ENCODE results near the gene EBI3. TPM values are rescaled to one million over a fixed set of nuclear protein-coding genes. Genes with fewer than 3 reads are reported as not detected.

The EBI3 gene
- total and polyA plus RNA-seq, 2 of the 13 experiments (the other 11 are each of a cell fraction or from before 2014, with no cell fraction given) = 3.4 TPM; not detected in 1

DNA sequence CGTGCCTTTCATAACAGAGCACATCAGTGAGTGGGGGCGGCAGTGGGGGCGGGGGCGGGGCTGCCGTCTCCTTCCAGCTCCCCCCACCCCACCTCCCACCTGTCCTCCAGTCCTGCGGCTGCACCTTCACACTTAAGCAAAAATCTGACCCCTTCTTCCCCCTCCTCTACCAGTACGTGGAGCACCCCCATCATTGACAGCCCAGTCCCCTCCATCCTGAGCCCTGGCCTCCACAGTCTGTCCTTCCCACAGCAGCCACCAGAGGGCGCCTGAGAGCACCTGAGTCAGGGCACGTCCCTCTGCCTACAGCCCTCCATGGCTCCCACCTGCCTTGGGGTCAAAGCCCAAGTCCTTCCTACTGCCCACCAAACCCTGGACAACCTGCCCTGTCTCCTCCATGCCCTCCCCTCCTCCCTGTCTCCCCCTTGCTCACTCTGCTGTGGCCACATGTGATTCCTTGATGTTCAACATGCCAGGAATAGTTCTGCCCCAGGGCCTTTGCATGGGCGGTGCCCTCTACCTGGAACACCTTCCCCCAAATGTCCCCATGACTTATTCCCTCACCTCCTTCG, 4.0 kb downstream of the EBI3 start (continued):
- TF ChIP-seq, protein P1, sequence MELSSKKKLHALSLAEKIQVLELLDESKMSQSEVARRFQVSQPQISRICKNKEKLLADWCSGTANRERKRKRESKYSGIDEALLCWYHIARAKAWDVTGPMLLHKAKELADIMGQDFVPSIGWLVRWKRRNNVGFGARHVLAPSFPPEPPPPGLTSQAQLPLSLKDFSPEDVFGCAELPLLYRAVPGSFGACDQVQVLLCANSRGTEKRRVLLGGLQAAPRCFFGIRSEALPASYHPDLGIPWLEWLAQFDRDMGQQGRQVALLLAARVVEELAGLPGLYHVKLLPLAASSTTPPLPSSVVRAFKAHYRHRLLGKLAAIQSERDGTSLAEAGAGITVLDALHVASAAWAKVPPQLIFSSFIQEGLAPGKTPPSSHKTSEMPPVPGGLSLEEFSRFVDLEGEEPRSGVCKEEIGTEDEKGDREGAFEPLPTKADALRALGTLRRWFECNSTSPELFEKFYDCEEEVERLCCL (CRISPR knock-in tag; IDR thresholded peaks at IDR 0.05; ENCODE audit: borderline replicate concordance) = no peak
- TF ChIP-seq MYNN (CRISPR knock-in tag; IDR thresholded peaks at IDR 0.05; ENCODE audit: low read depth) (no peak), NR1H2 (CRISPR knock-in tag; IDR thresholded peaks at IDR 0.05; ENCODE audit: borderline replicate concordance, low read depth) (no peak), MIXL1 (CRISPR knock-in tag; IDR thresholded peaks at IDR 0.05) (no peak), FOXM1 (CRISPR knock-in tag; IDR thresholded peaks at IDR 0.05) (no peak), ZNF33B (CRISPR knock-in tag; IDR thresholded peaks at IDR 0.05) (no peak), NBN (conservative IDR thresholded peaks at IDR 0.05) (no peak), SRY (CRISPR knock-in tag; IDR thresholded peaks at IDR 0.05) (no peak), CCAR2 (optimal IDR thresholded peaks at IDR 0.05; ENCODE audit: low read depth, low read length) (no peak), RBM39 (IDR thresholded peaks at IDR 0.05; ENCODE audit: low read depth, low read length, poor library complexity, severe bottlenecking) (no peak), ADNP (CRISPR knock-in tag; IDR thresholded peaks at IDR 0.05) (peak; percentile 100), ZNF780A (CRISPR knock-in tag; IDR thresholded peaks at IDR 0.05) (0 out of 2 replicates have a peak, but pooled peaks have one; percentile 67), ZNF501 (CRISPR knock-in tag; IDR thresholded peaks at IDR 0.05) (0 out of 2 replicates have a peak, but pooled peaks have one; percentile 22), ZNF589 (CRISPR knock-in tag; conservative IDR thresholded peaks at IDR 0.05) (0 out of 2 replicates have a peak, but pooled peaks have one; percentile 29), HMG20A (CRISPR knock-in tag; IDR thresholded peaks at IDR 0.05; ENCODE audit: borderline replicate concordance) (no peak)
- TF ChIP-seq, protein P2, sequence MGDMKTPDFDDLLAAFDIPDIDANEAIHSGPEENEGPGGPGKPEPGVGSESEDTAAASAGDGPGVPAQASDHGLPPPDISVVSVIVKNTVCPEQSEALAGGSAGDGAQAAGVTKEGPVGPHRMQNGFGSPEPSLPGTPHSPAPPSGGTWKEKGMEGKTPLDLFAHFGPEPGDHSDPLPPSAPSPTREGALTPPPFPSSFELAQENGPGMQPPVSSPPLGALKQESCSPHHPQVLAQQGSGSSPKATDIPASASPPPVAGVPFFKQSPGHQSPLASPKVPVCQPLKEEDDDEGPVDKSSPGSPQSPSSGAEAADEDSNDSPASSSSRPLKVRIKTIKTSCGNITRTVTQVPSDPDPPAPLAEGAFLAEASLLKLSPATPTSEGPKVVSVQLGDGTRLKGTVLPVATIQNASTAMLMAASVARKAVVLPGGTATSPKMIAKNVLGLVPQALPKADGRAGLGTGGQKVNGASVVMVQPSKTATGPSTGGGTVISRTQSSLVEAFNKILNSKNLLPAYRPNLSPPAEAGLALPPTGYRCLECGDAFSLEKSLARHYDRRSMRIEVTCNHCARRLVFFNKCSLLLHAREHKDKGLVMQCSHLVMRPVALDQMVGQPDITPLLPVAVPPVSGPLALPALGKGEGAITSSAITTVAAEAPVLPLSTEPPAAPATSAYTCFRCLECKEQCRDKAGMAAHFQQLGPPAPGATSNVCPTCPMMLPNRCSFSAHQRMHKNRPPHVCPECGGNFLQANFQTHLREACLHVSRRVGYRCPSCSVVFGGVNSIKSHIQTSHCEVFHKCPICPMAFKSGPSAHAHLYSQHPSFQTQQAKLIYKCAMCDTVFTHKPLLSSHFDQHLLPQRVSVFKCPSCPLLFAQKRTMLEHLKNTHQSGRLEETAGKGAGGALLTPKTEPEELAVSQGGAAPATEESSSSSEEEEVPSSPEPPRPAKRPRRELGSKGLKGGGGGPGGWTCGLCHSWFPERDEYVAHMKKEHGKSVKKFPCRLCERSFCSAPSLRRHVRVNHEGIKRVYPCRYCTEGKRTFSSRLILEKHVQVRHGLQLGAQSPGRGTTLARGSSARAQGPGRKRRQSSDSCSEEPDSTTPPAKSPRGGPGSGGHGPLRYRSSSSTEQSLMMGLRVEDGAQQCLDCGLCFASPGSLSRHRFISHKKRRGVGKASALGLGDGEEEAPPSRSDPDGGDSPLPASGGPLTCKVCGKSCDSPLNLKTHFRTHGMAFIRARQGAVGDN (CRISPR knock-in tag; IDR thresholded peaks at IDR 0.05) = peak; percentile 59
- TF ChIP-seq, protein P3, sequence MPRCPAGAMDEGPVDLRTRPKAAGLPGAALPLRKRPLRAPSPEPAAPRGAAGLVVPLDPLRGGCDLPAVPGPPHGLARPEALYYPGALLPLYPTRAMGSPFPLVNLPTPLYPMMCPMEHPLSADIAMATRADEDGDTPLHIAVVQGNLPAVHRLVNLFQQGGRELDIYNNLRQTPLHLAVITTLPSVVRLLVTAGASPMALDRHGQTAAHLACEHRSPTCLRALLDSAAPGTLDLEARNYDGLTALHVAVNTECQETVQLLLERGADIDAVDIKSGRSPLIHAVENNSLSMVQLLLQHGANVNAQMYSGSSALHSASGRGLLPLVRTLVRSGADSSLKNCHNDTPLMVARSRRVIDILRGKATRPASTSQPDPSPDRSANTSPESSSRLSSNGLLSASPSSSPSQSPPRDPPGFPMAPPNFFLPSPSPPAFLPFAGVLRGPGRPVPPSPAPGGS (CRISPR knock-in tag; IDR thresholded peaks at IDR 0.05) = no peak
- TF ChIP-seq, protein P4, sequence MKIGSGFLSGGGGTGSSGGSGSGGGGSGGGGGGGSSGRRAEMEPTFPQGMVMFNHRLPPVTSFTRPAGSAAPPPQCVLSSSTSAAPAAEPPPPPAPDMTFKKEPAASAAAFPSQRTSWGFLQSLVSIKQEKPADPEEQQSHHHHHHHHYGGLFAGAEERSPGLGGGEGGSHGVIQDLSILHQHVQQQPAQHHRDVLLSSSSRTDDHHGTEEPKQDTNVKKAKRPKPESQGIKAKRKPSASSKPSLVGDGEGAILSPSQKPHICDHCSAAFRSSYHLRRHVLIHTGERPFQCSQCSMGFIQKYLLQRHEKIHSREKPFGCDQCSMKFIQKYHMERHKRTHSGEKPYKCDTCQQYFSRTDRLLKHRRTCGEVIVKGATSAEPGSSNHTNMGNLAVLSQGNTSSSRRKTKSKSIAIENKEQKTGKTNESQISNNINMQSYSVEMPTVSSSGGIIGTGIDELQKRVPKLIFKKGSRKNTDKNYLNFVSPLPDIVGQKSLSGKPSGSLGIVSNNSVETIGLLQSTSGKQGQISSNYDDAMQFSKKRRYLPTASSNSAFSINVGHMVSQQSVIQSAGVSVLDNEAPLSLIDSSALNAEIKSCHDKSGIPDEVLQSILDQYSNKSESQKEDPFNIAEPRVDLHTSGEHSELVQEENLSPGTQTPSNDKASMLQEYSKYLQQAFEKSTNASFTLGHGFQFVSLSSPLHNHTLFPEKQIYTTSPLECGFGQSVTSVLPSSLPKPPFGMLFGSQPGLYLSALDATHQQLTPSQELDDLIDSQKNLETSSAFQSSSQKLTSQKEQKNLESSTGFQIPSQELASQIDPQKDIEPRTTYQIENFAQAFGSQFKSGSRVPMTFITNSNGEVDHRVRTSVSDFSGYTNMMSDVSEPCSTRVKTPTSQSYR (CRISPR knock-in tag; IDR thresholded peaks at IDR 0.05; ENCODE audit: borderline replicate concordance) = no peak
- TF ChIP-seq, protein P5, sequence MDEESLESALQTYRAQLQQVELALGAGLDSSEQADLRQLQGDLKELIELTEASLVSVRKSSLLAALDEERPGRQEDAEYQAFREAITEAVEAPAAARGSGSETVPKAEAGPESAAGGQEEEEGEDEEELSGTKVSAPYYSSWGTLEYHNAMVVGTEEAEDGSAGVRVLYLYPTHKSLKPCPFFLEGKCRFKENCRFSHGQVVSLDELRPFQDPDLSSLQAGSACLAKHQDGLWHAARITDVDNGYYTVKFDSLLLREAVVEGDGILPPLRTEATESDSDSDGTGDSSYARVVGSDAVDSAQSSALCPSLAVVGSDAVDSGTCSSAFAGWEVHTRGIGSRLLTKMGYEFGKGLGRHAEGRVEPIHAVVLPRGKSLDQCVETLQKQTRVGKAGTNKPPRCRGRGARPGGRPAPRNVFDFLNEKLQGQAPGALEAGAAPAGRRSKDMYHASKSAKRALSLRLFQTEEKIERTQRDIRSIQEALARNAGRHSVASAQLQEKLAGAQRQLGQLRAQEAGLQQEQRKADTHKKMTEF (CRISPR knock-in tag; IDR thresholded peaks at IDR 0.05) = no peak
